H1 (cell line): ENCODE data around the gene BCAS4. TPM values are rescaled to one million over a fixed set of nuclear protein-coding genes. Genes with fewer than 3 reads are reported as not detected.
"Not testable (repeated sequence)": the region's sequence is repeated elsewhere in the genome, so short reads cannot be mapped to it uniquely, and the experiment has no call there.

Experiments
- CTCF ChIA-PET: fragments of 300-600 bp; sonication (Branson Sonifier 250); formaldehyde crosslinking; loops from one replicate; lab custom pipeline; 2021; ENCODE audit not compliant: partially characterized antibody; lab: Charles Lee
- POLR2A ChIA-PET: fragments of 300-600 bp; sonication (Branson Sonifier 250); formaldehyde crosslinking; loops from one replicate; lab custom pipeline; 2021; ENCODE audit warnings: inconsistent platforms; ENCODE audit not compliant: partially characterized antibody; lab: Charles Lee
- DNase-seq, 2 experiments: peaks; one replicate each; pipeline versions ENCODE4 v3.0.0 to v3.0.0-alpha.2; 2010 to 2022; ENCODE audit warnings: low spot score in 2 of 2, low read depth in 1 of 2, mixed read lengths in 1 of 2
- FAIRE-seq: peaks from 2 replicates; lab custom pipeline; 2011; peaks lifted over from hg19 to GRCh38; lab: Jason Lieb, UNC
- H2AFZ ChIP-seq: 2 replicates; pipeline ENCODE4 v1.8.1; 2012; ENCODE audit warnings: low read length, inconsistent platforms
- H2AK5ac ChIP-seq: 2 replicates; pipeline ENCODE4 v1.6.1; 2013; ENCODE audit warnings: low read depth, low read length
- H2BK120ac ChIP-seq: replicated peaks from 2 replicates; pipeline ENCODE3; 2013; ENCODE audit warnings: low read depth, low read length, inconsistent platforms
- H2BK12ac ChIP-seq: 2 replicates; pipeline ENCODE4 v1.6.1; 2013; ENCODE audit warnings: low read depth, low read length
- H2BK15ac ChIP-seq: 2 replicates; pipeline ENCODE4 v1.6.1; 2013; ENCODE audit warnings: low read length
- H2BK20ac ChIP-seq: 2 replicates; pipeline ENCODE4 v1.6.1; 2013; ENCODE audit warnings: low read length
- H2BK5ac ChIP-seq: 2 replicates; pipeline ENCODE4 v1.6.1; 2013; ENCODE audit warnings: low read depth, low read length
- H3K14ac ChIP-seq: 2 replicates; pipeline ENCODE4 v1.6.1; 2013; ENCODE audit warnings: inconsistent platforms; ENCODE audit not compliant: insufficient read length
- H3K18ac ChIP-seq: 2 replicates; pipeline ENCODE4 v1.6.1; 2013; ENCODE audit warnings: low read length; ENCODE audit errors: extremely low read depth
- H3K23ac ChIP-seq: 2 replicates; pipeline ENCODE4 v1.6.1; 2013; ENCODE audit warnings: inconsistent platforms; ENCODE audit not compliant: insufficient read length
- H3K23me2 ChIP-seq: 2 replicates; pipeline ENCODE4 v1.6.1; 2013; ENCODE audit warnings: low read depth, low read length
- H3K27ac ChIP-seq: 2 replicates; pipeline ENCODE4 v1.6.1; 2011; ENCODE audit warnings: low read depth, low read length, inconsistent platforms
- H3K27me3 ChIP-seq, 4 experiments: replicated peaks in 1 of 4; 1 replicate in 1 of 4; 2 replicates in 3 of 4; pipeline versions ENCODE4 v1.6.1 to v1.8.1; 2011 to 2013; ENCODE audit warnings: low read length in 3 of 4, mild to moderate bottlenecking in 3 of 4, inconsistent platforms in 2 of 4, mixed read lengths in 2 of 4, moderate library complexity in 1 of 4; ENCODE audit not compliant: control insufficient read depth in 3 of 4, insufficient read depth in 3 of 4; ENCODE audit errors: extremely low read depth in 1 of 4
- H3K36me3 ChIP-seq, 4 experiments: 2 replicates each; pipeline versions ENCODE4 v1.6.1 to v1.8.1; 2011 to 2013; ENCODE audit warnings: mild to moderate bottlenecking in 4 of 4, low read length in 3 of 4, moderate library complexity in 2 of 4, control low read depth in 1 of 4, inconsistent platforms in 1 of 4; ENCODE audit not compliant: insufficient read depth in 4 of 4, control insufficient read depth in 2 of 4
- H3K4ac ChIP-seq: replicated peaks from 2 replicates; pipeline ENCODE3; 2013; ENCODE audit warnings: low read length, low read depth, mixed read lengths, inconsistent platforms; ENCODE audit not compliant: insufficient read length
- H3K4me1 ChIP-seq, 4 experiments: replicated peaks in 1 of 4; 1 replicate in 1 of 4; 2 replicates in 3 of 4; pipeline versions ENCODE4 v1.6.1 to v1.8.1; 2011 to 2013; ENCODE audit warnings: low read length in 3 of 4, inconsistent platforms in 2 of 4, mixed read lengths in 1 of 4; ENCODE audit not compliant: insufficient read depth in 4 of 4, control insufficient read depth in 3 of 4
- H3K4me2 ChIP-seq, 2 experiments: 2 replicates each; pipeline versions ENCODE4 v1.6.1 to v1.8.1; 2011 to 2013; ENCODE audit warnings: low read depth in 2 of 2, low read length in 2 of 2, control low read depth in 1 of 2, inconsistent platforms in 1 of 2, mild to moderate bottlenecking in 1 of 2; ENCODE audit not compliant: insufficient read depth in 1 of 2
- H3K4me3 ChIP-seq, 4 experiments: fragments of 200-600, 300-600 bp in 1 of 4; sonication (generic), shearing (Covaris generic), sonication (Bioruptor Twin) in 1 of 4; 2 replicates each; pipeline versions ENCODE4 v1.5.1 to v1.8.1; 2011 to 2016; ENCODE audit warnings: low read length in 4 of 4, low read depth in 3 of 4, control low read depth in 2 of 4, inconsistent platforms in 2 of 4, mild to moderate bottlenecking in 2 of 4, mixed read lengths in 1 of 4, moderate library complexity in 1 of 4; ENCODE audit not compliant: insufficient read depth in 2 of 4; ENCODE audit errors: extremely low read depth in 1 of 4
- H3K56ac ChIP-seq: replicated peaks from 2 replicates; pipeline ENCODE3; 2013; ENCODE audit warnings: low read depth, mild to moderate bottlenecking, mixed read lengths, low read length, inconsistent platforms; ENCODE audit not compliant: insufficient read length
- H3K79me1 ChIP-seq: 2 replicates; pipeline ENCODE4 v1.6.1; 2013; ENCODE audit warnings: low read depth, low read length, control low read depth
- H3K79me2 ChIP-seq, 2 experiments: 2 replicates each; pipeline versions ENCODE4 v1.6.1 to v1.8.1; 2012 to 2013; ENCODE audit warnings: low read length in 2 of 2, mild to moderate bottlenecking in 2 of 2, inconsistent platforms in 1 of 2; ENCODE audit not compliant: insufficient read depth in 2 of 2, control insufficient read depth in 1 of 2
- H3K9ac ChIP-seq, 4 experiments: replicated peaks in 1 of 4; 1 replicate in 1 of 4; 2 replicates in 3 of 4; pipeline versions ENCODE4 v1.6.1 to v1.8.1; 2011 to 2013; ENCODE audit warnings: low read depth in 3 of 4, low read length in 3 of 4, control low read depth in 2 of 4, mild to moderate bottlenecking in 2 of 4, moderate library complexity in 2 of 4, inconsistent platforms in 1 of 4; ENCODE audit errors: extremely low read depth in 1 of 4
- H3K9me3 ChIP-seq, 2 experiments: 2 replicates each; pipeline versions ENCODE4 v1.6.1 to v1.8.1; 2012 to 2013; ENCODE audit warnings: mild to moderate bottlenecking in 2 of 2, moderate library complexity in 2 of 2, control low read depth in 1 of 2, inconsistent platforms in 1 of 2, low read depth in 1 of 2, low read length in 1 of 2, mixed read lengths in 1 of 2; ENCODE audit not compliant: insufficient read depth in 2 of 2
- H4K20me1 ChIP-seq, 2 experiments: replicated peaks in 1 of 2; 2 replicates each; pipeline versions ENCODE3 to v1.8.1; 2011 to 2013; ENCODE audit warnings: inconsistent platforms in 2 of 2, low read length in 2 of 2, mild to moderate bottlenecking in 1 of 2; ENCODE audit not compliant: insufficient read depth in 2 of 2, control insufficient read depth in 1 of 2
- H4K5ac ChIP-seq: 2 replicates; pipeline ENCODE4 v1.6.1; 2013; ENCODE audit warnings: low read length, low read depth, mixed read lengths, inconsistent platforms; ENCODE audit not compliant: insufficient read length
- H4K8ac ChIP-seq: 2 replicates; pipeline ENCODE4 v1.8.0; 2013; ENCODE audit warnings: mild to moderate bottlenecking, moderate library complexity, low read length, inconsistent platforms; ENCODE audit not compliant: insufficient read depth; ENCODE audit errors: extremely low read depth
- H4K91ac ChIP-seq: replicated peaks from 2 replicates; pipeline ENCODE3; 2013; ENCODE audit warnings: low read length, mixed read lengths, inconsistent platforms; ENCODE audit not compliant: insufficient read length
- CTCF ChIP-seq, 3 experiments: IDR thresholded peaks; 1 replicate in 2 of 3; 2 replicates in 1 of 3; pipeline versions ENCODE4 v1.5.1 to v1.6.1; 2011; ENCODE audit warnings: low read length in 3 of 3, mild to moderate bottlenecking in 3 of 3, inconsistent platforms in 2 of 3, low read depth in 1 of 3, moderate library complexity in 1 of 3; ENCODE audit not compliant: insufficient read depth in 1 of 3; ENCODE audit errors: control extremely low read depth in 1 of 3
- RAD21 ChIP-seq, 2 experiments: IDR thresholded peaks in 1 of 2; conservative IDR thresholded peaks in 1 of 2; 2 replicates each; pipeline ENCODE4 v1.6.1; 2011; ENCODE audit warnings: low read depth in 2 of 2, low read length in 2 of 2, improper control_type of control experiment in 1 of 2, inconsistent platforms in 1 of 2, mild to moderate bottlenecking in 1 of 2, moderate library complexity in 1 of 2
- WGBS, 2 experiments: shearing (Covaris generic) in 1 of 2; methylation state at CpG; one replicate each; pipeline versions ENCODE4 v1.1.6 to v1.1.7; 2013 to 2015; ENCODE audit warnings: low lambda C conversion rate in 2 of 2, mixed read lengths in 2 of 2, inconsistent platforms in 1 of 2, low coverage in 1 of 2, missing lambda C conversion rate in 1 of 2; ENCODE audit not compliant: insufficient replicate concordance in 2 of 2, insufficient coverage in 1 of 2, insufficient read length in 1 of 2; ENCODE audit errors: extremely low coverage in 1 of 2, missing lambda C conversion rate in 1 of 2; 5-methylcytosine and 5-hydroxymethylcytosine counted together
- polyA plus RNA-seq, 7 experiments: library from polyadenylated mRNA; depleted of rRNA in 3 of 7; stranded (reverse) in 5 of 7; unstranded in 2 of 7; fragments of >200 nt in 5 of 7; fragments of 200-250 nt in 2 of 7; gene quantifications; 1 replicate in 5 of 7; 2 replicates in 1 of 7; 4 replicates in 1 of 7; pipeline versions ENCODE4 v1.2.1 to v1.2.3, GENCODE V29; 2011 to 2013; ENCODE audit warnings: missing spikeins in 2 of 7, mixed read lengths in 2 of 7
- total RNA-seq: library from RNA; stranded (reverse); fragmentation: NEBNext Ultra II Directional; extraction: Animal tissue kit (Norgen Biotek cat#: 25700); gene quantifications from 2 replicates; pipeline ENCODE4 v1.2.1, GENCODE V29; 2021

Gene BCAS4
- total and polyA plus RNA-seq, 2 of the 8 experiments (the other 6 are each of a cell fraction or from before 2014, with no cell fraction given): 21.2 to 23.6 TPM

- DNase-seq: peak in 1 of 2 experiments; percentile 71
Observed at GRCh38 chr20:50793575-50794016, 1.3 kb upstream of the BCAS4 start.

More at GRCh38 chr20:50793575-50794016, 1.3 kb upstream of the BCAS4 start:
- H3K9ac ChIP-seq, H2BK20ac ChIP-seq, H3K14ac ChIP-seq, H3K9me3 ChIP-seq, H3K56ac ChIP-seq, FAIRE-seq, H3K79me1 ChIP-seq, H4K8ac ChIP-seq, H3K27ac ChIP-seq, H2AK5ac ChIP-seq, H3K4me1 ChIP-seq, H4K20me1 ChIP-seq, H3K36me3 ChIP-seq, H3K4me3 ChIP-seq, H2BK120ac ChIP-seq, H2BK5ac ChIP-seq, H3K18ac ChIP-seq, H3K27me3 ChIP-seq, H4K5ac ChIP-seq, H2AFZ ChIP-seq, H3K79me2 ChIP-seq, H3K4ac ChIP-seq, H3K23ac ChIP-seq, H3K23me2 ChIP-seq, H4K91ac ChIP-seq: not testable (repeated sequence)
- H3K4me2 ChIP-seq: peak overlapping the region in 1 of 2 experiments; percentile 56; a peak in 1 of 4 replicates
- ChIA-PET CTCF (interaction anchor here (0.6 to 7.8 kb wide), 37 partner anchors 9 to 194 kb away, joined by 3 to 68 read pairs (median 4); partner anchors contain the start of genes ADNP, DPM1 and MOCS3), POLR2A (interaction anchor here (1.3 to 1.4 kb wide), 2 partner anchors 131 to 165 kb away, joined by 4 to 13 read pairs; partner anchors contain the start of genes DPM1 and MOCS3)
- peak overlapping the region; percentile 80; the same call in 1 of the 2 replicates for H2BK12ac ChIP-seq
- peak in 1 of 2 experiments; percentile 11; a peak in 1 of 4 replicates for TF ChIP-seq RAD21 (IDR thresholded peaks at IDR 0.05 in 1 of 2, conservative IDR thresholded peaks at IDR 0.05 in 1 of 2; ENCODE audit: low read depth in 2 of 2, low read length in 2 of 2)
- peak; percentile 21 to 36 (median 31); a peak in 3 of 4 replicates for TF ChIP-seq CTCF (IDR thresholded peaks at IDR 0.05; ENCODE audit: control extremely low read depth in 1 of 3, insufficient read depth in 1 of 3, low read depth in 1 of 3, low read length in 3 of 3)
- peak overlapping the region; percentile 81; the same call in 1 of the 2 replicates for H2BK15ac ChIP-seq
- 71% methylated on average over 12 of the region's 13 CpGs; no CpG with 5 or more reads in 1 of the 2 experiments for WGBS, 2 experiments
